Astrocyte (in vitro differentiated cells and primary cell): ENCODE results near the gene COX8A.

Experiments
- CTCF ChIP-seq: IDR thresholded peaks from 2 replicates; pipeline ENCODE4 v1.5.1; 2011; ENCODE audit warnings: low read depth, mild to moderate bottlenecking, inconsistent platforms, low read length, moderate library complexity; ENCODE audit not compliant: insufficient read depth
- EZH2 ChIP-seq: IDR thresholded peaks from 2 replicates; pipeline ENCODE4 v1.6.1; 2012; ENCODE audit warnings: mild to moderate bottlenecking, low read length, inconsistent platforms; ENCODE audit not compliant: insufficient read depth

DNA sequence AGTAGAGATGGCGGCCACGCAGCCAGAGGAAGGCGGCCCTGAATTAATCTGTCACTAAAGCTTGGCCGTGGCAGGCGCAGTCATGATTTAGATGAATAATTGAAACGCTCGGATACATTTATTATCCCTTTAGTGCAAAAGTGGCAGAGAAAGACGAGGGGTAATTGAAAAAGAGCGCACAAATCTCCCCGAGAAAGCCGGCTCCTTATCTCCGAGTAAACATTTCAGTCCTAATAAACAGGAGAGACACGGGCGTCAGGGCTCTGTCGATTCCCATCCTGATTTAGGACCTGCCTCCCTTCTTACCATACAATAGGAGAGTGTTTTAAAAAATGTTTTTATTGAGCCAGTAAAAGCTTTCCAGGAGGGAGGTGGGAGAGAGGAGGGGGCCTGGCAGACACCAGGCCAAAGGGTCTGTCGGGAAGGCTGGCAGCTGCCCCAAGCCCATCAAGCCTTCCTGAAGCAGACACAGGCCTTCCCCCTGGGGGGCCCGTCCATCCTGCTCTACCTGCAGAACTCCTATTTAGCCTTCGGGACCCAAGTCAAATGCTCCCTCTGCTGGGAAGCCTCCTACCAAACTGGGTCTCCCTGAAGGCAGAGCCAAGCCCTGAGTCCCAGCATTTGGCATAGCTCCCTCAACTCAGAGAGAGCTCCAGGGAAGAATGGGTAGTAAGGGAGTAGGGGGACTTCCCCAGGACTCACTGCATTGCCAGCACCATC lies 34.7 kb downstream of the COX8A start:
- TF ChIP-seq CTCF, result no peak
- no peak for TF ChIP-seq EZH2
